Right lobe of liver (tissue), 4 donors: ENCODE measurements around the gene ZNF331.

ENCODE experiments used
- POLR2A ChIP-seq: fragments of 450-650 bp; IDR thresholded peaks from one replicate; pipeline ENCODE4 v1.6.1; 2017; ENCODE audit warnings: antibody characterized with exemption, mild to moderate bottlenecking
- TF ChIP-seq, protein P1 (sequence below), 4 donors: fragments of 200-600 bp in 3 of 4; fragments of 450-650 bp in 1 of 4; IDR thresholded peaks; one replicate each; pipeline versions ENCODE4 v1.5.1 to v1.8.0; 2016 to 2022; ENCODE audit warnings: antibody characterized with exemption in 4 of 4, mild to moderate bottlenecking in 2 of 4
- donor health status: DM: no; HTN: no; CAD: no.
- donor health status: DM: no; HTN: no; CAD: no.
- donor health status: DM: no; HTN: yes; CAD: no.

DNA sequence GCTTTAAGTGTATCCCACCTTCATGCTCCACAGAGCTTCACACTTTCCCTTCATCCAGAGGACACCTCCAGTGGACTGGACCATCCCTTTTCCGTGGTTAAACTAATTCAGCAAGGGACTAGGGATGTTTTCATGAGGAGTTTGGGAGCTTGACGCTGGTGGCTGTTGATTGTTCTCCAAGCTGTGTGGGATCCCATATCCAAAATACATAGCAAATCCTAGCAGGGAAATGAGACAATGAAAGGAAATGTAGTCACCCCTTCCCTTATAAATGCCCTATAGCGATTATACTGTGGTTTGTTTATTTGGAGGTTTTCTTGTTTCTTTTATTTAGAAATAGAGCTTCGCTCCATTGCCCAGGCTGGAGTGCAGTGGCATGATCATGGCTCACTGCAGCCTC, 62.3 kb downstream of the ZNF331 start:
- TF ChIP-seq, protein P1, sequence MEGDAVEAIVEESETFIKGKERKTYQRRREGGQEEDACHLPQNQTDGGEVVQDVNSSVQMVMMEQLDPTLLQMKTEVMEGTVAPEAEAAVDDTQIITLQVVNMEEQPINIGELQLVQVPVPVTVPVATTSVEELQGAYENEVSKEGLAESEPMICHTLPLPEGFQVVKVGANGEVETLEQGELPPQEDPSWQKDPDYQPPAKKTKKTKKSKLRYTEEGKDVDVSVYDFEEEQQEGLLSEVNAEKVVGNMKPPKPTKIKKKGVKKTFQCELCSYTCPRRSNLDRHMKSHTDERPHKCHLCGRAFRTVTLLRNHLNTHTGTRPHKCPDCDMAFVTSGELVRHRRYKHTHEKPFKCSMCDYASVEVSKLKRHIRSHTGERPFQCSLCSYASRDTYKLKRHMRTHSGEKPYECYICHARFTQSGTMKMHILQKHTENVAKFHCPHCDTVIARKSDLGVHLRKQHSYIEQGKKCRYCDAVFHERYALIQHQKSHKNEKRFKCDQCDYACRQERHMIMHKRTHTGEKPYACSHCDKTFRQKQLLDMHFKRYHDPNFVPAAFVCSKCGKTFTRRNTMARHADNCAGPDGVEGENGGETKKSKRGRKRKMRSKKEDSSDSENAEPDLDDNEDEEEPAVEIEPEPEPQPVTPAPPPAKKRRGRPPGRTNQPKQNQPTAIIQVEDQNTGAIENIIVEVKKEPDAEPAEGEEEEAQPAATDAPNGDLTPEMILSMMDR (IDR thresholded peaks at IDR 0.05), result no peak
- no peak for TF ChIP-seq POLR2A
